ENCODE data around the gene OGFOD1.
"Not testable (repeated sequence)": the region's sequence is repeated elsewhere in the genome, so short reads cannot be mapped to it uniquely, and the experiment has no call there.

Gene OGFOD1

DNA sequence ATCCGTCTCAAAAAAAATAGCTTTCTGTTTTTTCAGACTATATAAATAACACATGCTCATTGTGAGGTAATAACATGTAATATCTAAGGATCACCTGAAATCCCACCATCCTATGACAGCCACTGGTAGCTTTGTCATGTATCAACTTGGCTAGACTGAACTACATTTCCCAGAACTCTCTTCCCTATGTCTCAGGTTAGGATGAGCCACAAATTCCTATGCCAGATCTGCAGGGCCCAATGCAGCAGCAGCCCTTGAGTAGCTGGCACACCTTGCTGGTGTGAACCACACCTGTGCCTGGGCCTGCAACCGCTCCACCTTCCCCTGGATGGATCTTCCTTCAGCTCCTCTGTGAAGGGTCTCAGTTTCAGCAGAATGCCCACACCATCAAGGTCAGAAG is 28.1 kb downstream of the OGFOD1 start:
- H3K36me3 Mint-ChIP-seq (ENCODE audit: low read depth), result peaks cover 65% of the 10 kb centered on the region

DNA sequence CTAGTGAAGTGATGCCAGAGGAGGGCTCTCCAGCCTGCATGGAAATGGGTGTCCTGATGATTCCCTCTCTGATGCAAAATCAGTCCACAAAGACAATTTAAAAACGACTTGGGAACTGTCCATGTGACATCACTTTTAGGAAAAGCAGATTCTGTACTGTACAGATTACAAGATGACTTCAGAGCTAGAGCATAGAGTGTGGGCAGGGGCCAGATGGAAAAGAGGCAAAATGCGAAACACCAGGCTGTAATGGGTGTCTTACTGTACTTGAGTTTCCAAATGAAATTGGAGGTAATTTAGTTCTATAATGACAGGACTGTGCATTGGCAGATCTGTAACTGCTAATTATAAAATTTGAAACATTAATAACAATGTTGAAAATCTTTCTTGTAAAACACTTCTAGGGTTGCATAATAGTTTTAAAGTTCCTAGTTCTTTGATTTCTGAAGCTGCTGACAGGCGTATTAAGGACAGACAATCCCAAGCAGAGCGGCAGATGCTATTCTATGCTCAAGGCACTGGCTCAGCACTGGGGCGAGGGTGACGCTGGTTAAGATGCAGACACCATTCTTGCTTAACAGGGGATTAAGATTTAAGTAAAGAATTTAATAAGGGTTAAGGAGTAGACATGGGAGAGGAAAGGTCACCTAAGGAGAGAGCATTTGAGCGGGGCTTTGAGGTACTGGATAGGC is 29.6 kb downstream of the OGFOD1 start:
- no peak overlapping the region for H3K27ac Mint-ChIP-seq
- H3K4me3 Mint-ChIP-seq, result no peak overlapping the region
- no peaks in the 10 kb centered on the region for H3K4me1 Mint-ChIP-seq (ENCODE audit: low read depth)
- peaks cover 55% of the 10 kb centered on the region for H3K36me3 Mint-ChIP-seq (ENCODE audit: low read depth)
- H3K27me3 Mint-ChIP-seq, result no peaks in the 10 kb centered on the region
- intact Hi-C loops (cut with micrococcal nuclease), result no loop called here
- no peaks in the 10 kb centered on the region for H3K9me3 Mint-ChIP-seq

More for the DNA sequence above, 28.1 kb downstream of the OGFOD1 start:
- intact Hi-C loops (cut with micrococcal nuclease), result no loop called here
- H3K27ac Mint-ChIP-seq, result no peak overlapping the region
- H3K9me3 Mint-ChIP-seq, result no peaks in the 10 kb centered on the region
- H3K27me3 Mint-ChIP-seq, result no peaks in the 10 kb centered on the region
- no peaks in the 10 kb centered on the region for H3K4me1 Mint-ChIP-seq (ENCODE audit: low read depth)
- no peak overlapping the region for H3K4me3 Mint-ChIP-seq

DNA sequence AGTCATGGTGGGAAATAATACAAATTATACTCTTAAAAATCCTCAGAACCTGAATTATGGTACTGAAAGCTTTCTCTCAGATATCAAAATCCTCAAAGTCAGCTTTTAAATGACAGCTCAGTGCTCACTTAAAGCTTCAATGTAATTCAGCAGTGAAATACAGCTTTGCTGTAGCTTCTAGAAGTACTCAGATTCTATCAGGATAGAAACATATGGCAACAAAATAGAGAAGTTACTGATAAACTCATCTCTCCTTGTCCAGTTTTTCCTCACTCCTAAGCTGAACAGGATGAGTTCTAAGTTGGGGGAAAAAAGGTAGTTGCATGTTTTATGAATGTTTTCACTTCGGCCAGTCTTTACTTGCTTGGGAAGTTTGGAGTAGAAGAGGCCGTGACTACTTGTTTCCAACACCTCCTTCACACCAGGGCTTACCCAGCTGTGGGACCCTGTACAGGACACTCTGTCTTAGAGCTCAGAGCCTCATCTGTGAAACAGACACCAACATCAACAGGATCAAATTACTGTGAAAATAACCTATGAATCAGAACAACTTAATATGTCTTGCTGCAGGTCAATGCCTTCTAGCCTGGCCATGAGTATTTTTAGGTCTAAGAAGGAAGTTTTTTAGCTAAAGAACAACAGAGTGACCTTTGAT is 30.2 kb downstream of the OGFOD1 start:
- H3K9me3 Mint-ChIP-seq, result no peaks in the 10 kb centered on the region
- no peaks in the 10 kb centered on the region for H3K27me3 Mint-ChIP-seq
- intact Hi-C loops (cut with micrococcal nuclease), result no loop called here
- H3K4me1 Mint-ChIP-seq (ENCODE audit: low read depth), result no peaks in the 10 kb centered on the region
- H3K4me3 Mint-ChIP-seq, result no peak overlapping the region
- peaks cover 48% of the 10 kb centered on the region for H3K36me3 Mint-ChIP-seq (ENCODE audit: low read depth)
- no peak overlapping the region for H3K27ac Mint-ChIP-seq

DNA sequence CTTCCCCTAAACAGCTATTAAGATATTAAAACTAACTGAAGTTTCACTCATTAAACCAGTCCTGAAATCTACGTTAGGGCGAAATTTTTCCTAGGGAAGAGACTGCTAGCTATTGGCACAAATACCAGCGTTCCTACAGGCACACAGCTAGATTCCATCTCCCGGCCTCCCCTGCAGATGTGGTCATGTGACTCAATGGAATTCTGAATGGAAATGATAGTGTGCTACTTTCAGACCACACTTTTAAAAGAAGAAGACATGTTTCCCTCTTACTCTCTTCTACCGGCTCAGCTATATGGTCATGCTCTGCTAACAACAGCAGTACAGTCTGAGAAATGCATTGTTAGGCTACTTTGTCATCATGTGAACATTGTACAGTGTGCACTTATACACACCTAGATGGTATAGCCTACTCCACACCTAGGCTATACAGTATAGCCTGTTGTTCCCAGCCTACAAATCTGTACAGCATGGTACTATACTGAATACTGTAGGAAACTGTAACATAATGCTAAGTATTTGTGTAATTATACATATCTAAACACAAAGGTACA is 31.4 kb downstream of the OGFOD1 start:
- Mint-ChIP-seq H3K27me3 (no peaks in the 10 kb centered on the region), H3K4me1 (ENCODE audit: low read depth) (no peaks in the 10 kb centered on the region), H3K4me3 (no peak overlapping the region), H3K9me3 (no peaks in the 10 kb centered on the region), H3K27ac (no peak overlapping the region), H3K36me3 (ENCODE audit: low read depth) (peaks cover 37% of the 10 kb centered on the region)
- intact Hi-C loops (cut with micrococcal nuclease), result no loop called here

GRCh38 chr16:56483394-56483793 is 32.0 kb downstream of the OGFOD1 start:
- Mint-ChIP-seq H3K27ac (no peak overlapping the region), H3K36me3 (ENCODE audit: low read depth) (peaks cover 34% of the 10 kb centered on the region), H3K4me1 (ENCODE audit: low read depth) (no peaks in the 10 kb centered on the region), H3K27me3 (no peaks in the 10 kb centered on the region), H3K4me3 (no peak overlapping the region), H3K9me3 (no peaks in the 10 kb centered on the region)
- intact Hi-C loops (cut with micrococcal nuclease), result no loop called here

GRCh38 chr16:56488035-56488434 is 36.7 kb downstream of the OGFOD1 start:
- no peak overlapping the region for H3K4me3 Mint-ChIP-seq
- H3K4me1 Mint-ChIP-seq (ENCODE audit: low read depth), result no peaks in the 10 kb centered on the region
- H3K36me3 Mint-ChIP-seq (ENCODE audit: low read depth), result peaks cover 18% of the 10 kb centered on the region
- no peaks in the 10 kb centered on the region for H3K9me3 Mint-ChIP-seq
- H3K27me3 Mint-ChIP-seq, result no peaks in the 10 kb centered on the region
- H3K27ac Mint-ChIP-seq, result no peak overlapping the region
- intact Hi-C loops (cut with micrococcal nuclease), result no loop called here

GRCh38 chr16:56488868-56489267 is 37.5 kb downstream of the OGFOD1 start:
- H3K4me3 Mint-ChIP-seq; H3K9me3 Mint-ChIP-seq; H3K4me1 Mint-ChIP-seq (ENCODE audit: low read depth); H3K27me3 Mint-ChIP-seq; intact Hi-C loops (cut with micrococcal nuclease); H3K27ac Mint-ChIP-seq: not testable (repeated sequence)
- H3K36me3 Mint-ChIP-seq (ENCODE audit: low read depth), result peaks cover 11% of the 10 kb centered on the region

DNA sequence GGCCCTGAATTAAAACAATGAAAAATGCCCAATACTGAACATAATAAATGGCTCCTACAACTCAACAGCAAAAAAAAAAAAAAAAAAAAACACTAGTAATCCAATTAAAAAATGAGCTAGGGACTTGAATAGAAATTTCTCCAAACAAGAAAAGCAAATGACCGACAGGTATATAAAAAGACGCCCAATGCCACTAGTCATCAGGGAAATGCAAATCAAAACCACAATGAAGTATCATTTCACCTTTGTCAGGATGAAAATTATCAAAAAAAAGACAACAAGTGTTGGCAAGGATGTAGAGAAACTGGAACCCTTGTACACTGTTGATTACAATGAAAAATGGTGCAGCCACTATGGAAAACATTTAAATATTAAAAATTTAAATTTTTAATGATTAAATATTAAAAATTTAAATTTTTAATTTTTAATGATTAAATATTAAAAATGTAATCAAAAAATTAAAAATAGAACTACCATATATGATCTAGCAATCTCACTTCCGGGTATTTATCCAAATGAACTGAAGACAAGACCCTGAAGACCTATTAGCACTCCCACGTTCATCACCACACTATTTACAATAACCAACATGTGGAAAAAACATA is 40.4 kb downstream of the OGFOD1 start:
- intact Hi-C loops (cut with micrococcal nuclease), result no loop called here
- no peaks in the 10 kb centered on the region for H3K4me1 Mint-ChIP-seq (ENCODE audit: low read depth)
- H3K4me3 Mint-ChIP-seq, result no peak overlapping the region
- peaks cover 18% of the 10 kb centered on the region for H3K36me3 Mint-ChIP-seq (ENCODE audit: low read depth)
- no peaks in the 10 kb centered on the region for H3K27me3 Mint-ChIP-seq
- no peaks in the 10 kb centered on the region for H3K9me3 Mint-ChIP-seq
- H3K27ac Mint-ChIP-seq, result no peak overlapping the region

DNA sequence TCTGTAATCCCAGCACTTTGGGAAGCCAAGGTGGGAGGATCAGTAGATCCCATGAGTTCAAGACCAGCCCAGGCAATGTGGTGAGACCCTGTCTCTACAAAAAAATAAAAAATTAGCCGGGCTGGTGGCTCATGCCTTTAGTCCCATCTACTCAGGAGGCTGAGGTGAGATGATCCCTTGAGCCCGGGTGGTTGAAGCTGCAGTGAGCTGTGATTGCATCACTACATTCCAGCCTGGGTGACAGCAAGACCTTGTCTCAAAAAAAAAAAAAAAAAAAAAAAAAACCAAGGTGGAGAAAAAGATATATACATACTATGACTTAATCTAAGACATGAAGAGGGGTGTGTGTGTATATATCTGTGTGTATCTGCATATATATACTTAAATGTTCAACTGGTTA is 41.8 kb downstream of the OGFOD1 start:
- H3K27me3 Mint-ChIP-seq, result no peaks in the 10 kb centered on the region
- intact Hi-C loops (cut with micrococcal nuclease), result no loop called here

DNA sequence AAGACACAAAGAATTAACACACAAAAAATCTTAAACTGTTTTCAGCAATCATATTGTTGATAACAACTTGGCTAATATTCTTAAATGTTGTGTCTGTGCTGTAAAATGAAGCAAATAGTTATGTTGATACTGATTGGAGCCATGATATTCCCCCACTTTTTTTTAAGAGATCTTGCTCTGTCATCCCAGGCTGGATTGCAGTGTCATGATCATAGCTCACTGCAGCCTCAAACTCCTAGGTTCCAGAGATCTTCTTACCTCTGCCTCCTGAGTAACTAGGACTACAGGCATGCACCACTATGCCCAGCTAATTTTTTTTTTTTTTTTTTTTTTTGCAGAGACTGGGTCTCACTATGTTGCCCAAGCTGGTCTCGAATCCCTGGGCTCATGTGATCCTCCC is 42.5 kb downstream of the OGFOD1 start:
- intact Hi-C loops (cut with micrococcal nuclease), result no loop called here
- Mint-ChIP-seq H3K4me3 (no peak overlapping the region), H3K27me3 (no peaks in the 10 kb centered on the region), H3K9me3 (no peaks in the 10 kb centered on the region), H3K27ac (no peak overlapping the region), H3K4me1 (ENCODE audit: low read depth) (no peaks in the 10 kb centered on the region), H3K36me3 (ENCODE audit: low read depth) (peaks cover 39% of the 10 kb centered on the region)

More for the DNA sequence above, 41.8 kb downstream of the OGFOD1 start:
- no peaks in the 10 kb centered on the region for H3K9me3 Mint-ChIP-seq
- peaks cover 32% of the 10 kb centered on the region for H3K36me3 Mint-ChIP-seq (ENCODE audit: low read depth)
- no peak overlapping the region for H3K4me3 Mint-ChIP-seq
- H3K27ac Mint-ChIP-seq, result no peak overlapping the region
- no peaks in the 10 kb centered on the region for H3K4me1 Mint-ChIP-seq (ENCODE audit: low read depth)

GRCh38 chr16:56505181-56505580 is 53.8 kb downstream of the OGFOD1 start:
- H3K27ac Mint-ChIP-seq, result no peak overlapping the region
- no peaks in the 10 kb centered on the region for H3K9me3 Mint-ChIP-seq
- intact Hi-C loops (cut with micrococcal nuclease), result no loop called here
- H3K4me1 Mint-ChIP-seq (ENCODE audit: low read depth), result no peaks in the 10 kb centered on the region
- peaks cover 73% of the 10 kb centered on the region for H3K36me3 Mint-ChIP-seq (ENCODE audit: low read depth)
- no peak overlapping the region for H3K4me3 Mint-ChIP-seq
- no peaks in the 10 kb centered on the region for H3K27me3 Mint-ChIP-seq

GRCh38 chr16:56506941-56507340 is 55.6 kb downstream of the OGFOD1 start:
- no peaks in the 10 kb centered on the region for H3K4me1 Mint-ChIP-seq (ENCODE audit: low read depth)
- intact Hi-C loops (cut with micrococcal nuclease), result no loop called here
- H3K36me3 Mint-ChIP-seq (ENCODE audit: low read depth), result peaks cover 67% of the 10 kb centered on the region
- no peak overlapping the region for H3K27ac Mint-ChIP-seq
- H3K4me3 Mint-ChIP-seq, result no peak overlapping the region
- H3K9me3 Mint-ChIP-seq, result no peaks in the 10 kb centered on the region
- no peaks in the 10 kb centered on the region for H3K27me3 Mint-ChIP-seq

DNA sequence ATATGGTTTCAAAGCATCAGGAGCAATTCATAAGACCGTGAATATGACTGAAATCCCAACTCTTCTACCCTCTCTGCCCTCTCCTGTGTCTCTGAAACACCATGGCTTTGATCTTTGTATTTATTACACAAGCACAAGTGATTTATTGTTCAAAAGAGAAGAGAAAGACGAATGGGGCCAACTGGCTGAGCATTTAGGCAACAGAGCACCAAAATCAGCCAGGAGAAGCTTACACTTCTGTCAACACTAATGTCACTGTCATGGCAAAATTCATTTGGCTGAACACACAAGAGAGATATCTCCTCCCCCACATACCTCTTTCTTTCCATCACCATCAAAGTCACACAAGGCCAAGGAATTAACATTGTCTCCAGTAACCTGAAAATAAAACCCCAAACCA is 59.2 kb downstream of the OGFOD1 start:
- Mint-ChIP-seq H3K36me3 (ENCODE audit: low read depth) (peaks cover 48% of the 10 kb centered on the region), H3K27me3 (no peaks in the 10 kb centered on the region), H3K4me3 (no peak overlapping the region), H3K9me3 (no peaks in the 10 kb centered on the region), H3K4me1 (ENCODE audit: low read depth) (peaks cover 11% of the 10 kb centered on the region), H3K27ac (no peak overlapping the region)
- intact Hi-C loops (cut with micrococcal nuclease), result loop anchor here (5.0 kb wide), 1 partner anchor 192 kb away; no protein-coding TSS in a partner anchor

GRCh38 chr16:56512025-56512424 is 60.7 kb downstream of the OGFOD1 start:
- intact Hi-C loops (cut with micrococcal nuclease), result loop anchor here (5.0 kb wide), 1 partner anchor 190 kb away; no protein-coding TSS in a partner anchor
- H3K27ac Mint-ChIP-seq, result no peak overlapping the region
- no peaks in the 10 kb centered on the region for H3K27me3 Mint-ChIP-seq
- H3K36me3 Mint-ChIP-seq (ENCODE audit: low read depth), result peaks cover 38% of the 10 kb centered on the region
- peaks cover 11% of the 10 kb centered on the region for H3K4me1 Mint-ChIP-seq (ENCODE audit: low read depth)
- no peaks in the 10 kb centered on the region for H3K9me3 Mint-ChIP-seq
- H3K4me3 Mint-ChIP-seq, result no peak overlapping the region

Measured in dendritic cell treated with granulocyte-macrophage colony-stimulating factor and Interleukin-4, amounts not matched to agents 40 ng/mL and 50 ng/mL, for 4 days (primary cell).